Spleen (tissue), 7 donors: ENCODE data around the gene IGSF9.

ENCODE experiments used
- CTCF ChIP-seq, 11 experiments: fragments of 200-600 bp in 7 of 11; fragments of 450-650 bp in 4 of 11; sonication (generic) in 4 of 11; IDR thresholded peaks in 8 of 11; conservative IDR thresholded peaks in 3 of 11; 1 replicate in 7 of 11; 2 replicates in 4 of 11; pipeline versions ENCODE4 v1.4.0 to v1.8.0; 2016 to 2021; ENCODE audit warnings: antibody characterized with exemption in 11 of 11, inconsistent platforms in 4 of 11, mild to moderate bottlenecking in 1 of 11
- POLR2A ChIP-seq, 3 donors: fragments of 450-650 bp; IDR thresholded peaks; one replicate each; pipeline ENCODE4 v1.5.1; 2017; ENCODE audit warnings: antibody characterized with exemption in 3 of 3, mild to moderate bottlenecking in 1 of 3
- POLR2AphosphoS5 ChIP-seq, 3 donors: sonication (generic); formaldehyde crosslinking; IDR thresholded peaks; one replicate each; pipeline ENCODE4 v1.5.1; 2017; ENCODE audit warnings: antibody characterized with exemption in 3 of 3
- donor health status: DM: no; HTN: no; CAD: no; lungs with moderate emphysema.
- donor health status: DM: no; HTN: no; CAD: no.
- donor health status: DM: no; HTN: no; CAD: no.

GRCh38 chr1:159987186-159987585, 41.8 kb upstream of the IGSF9 start:
- TF ChIP-seq CTCF (IDR thresholded peaks at IDR 0.05 in 8 of 11, conservative IDR thresholded peaks at IDR 0.05 in 3 of 11) (no peak), POLR2A (IDR thresholded peaks at IDR 0.05) (no peak), POLR2AphosphoS5 (IDR thresholded peaks at IDR 0.05) (no peak)
